ENCODE data around the gene FHL2. TPM values are rescaled to one million over a fixed set of nuclear protein-coding genes. Genes with fewer than 3 reads are reported as not detected.

The FHL2 gene
- polyA plus RNA-seq, 3 donors: 0.03 TPM; not detected in 1

GRCh38 chr2:105393373-105394055 lies 5.3 kb downstream of the FHL2 start:
- no peak for DNase-seq
- H3K9me3 Mint-ChIP-seq: peaks cover 0 to 4% (median under 1%) of the 10 kb centered on the region in 7 donors
- no peak overlapping the region for H3K27ac Mint-ChIP-seq
- no peaks in the 10 kb centered on the region for H4K20me1 ChIP-seq (ENCODE audit: insufficient read depth, low read length)
- peaks cover 4% of the 10 kb centered on the region in 2 donors for H3K4me1 ChIP-seq (ENCODE audit: control insufficient read depth in 1 of 2, insufficient read depth in 2 of 2, low read length in 2 of 2)
- no peak overlapping the region for H3K4me3 ChIP-seq (replicated peaks in 1 of 3; ENCODE audit: low read depth in 2 of 3, low read length in 3 of 3)
- H3K4me3 Mint-ChIP-seq: no peak overlapping the region
- no peaks in the 10 kb centered on the region for H3K9me3 ChIP-seq (replicated peaks in 1 of 2; ENCODE audit: control insufficient read depth in 1 of 2, insufficient read depth in 1 of 2, low read length in 2 of 2)
- peaks cover 4% of the 10 kb centered on the region for H3K4me1 Mint-ChIP-seq
- WGBS (ENCODE audit: insufficient coverage): 94% methylated on average over 7 of the region's 13 CpGs
- H3K36me3 Mint-ChIP-seq: no peaks in the 10 kb centered on the region
- peaks cover 11 to 25% of the 10 kb centered on the region in 2 donors for H3K27me3 ChIP-seq (ENCODE audit: control insufficient read depth in 2 of 2, insufficient read depth in 2 of 2, low read length in 2 of 2)
- H3K4me2 ChIP-seq (replicated peaks; ENCODE audit: extremely low read depth, low read length, poor library complexity, severe bottlenecking): no peak overlapping the region
- H3K79me2 ChIP-seq (ENCODE audit: insufficient read depth, low read length): no peaks in the 10 kb centered on the region
- TF ChIP-seq CTCF (IDR thresholded peaks at IDR 0.05): no peak
- intact Hi-C loops (cut with micrococcal nuclease): no loop called here
- no peak overlapping the region for H3K9ac ChIP-seq (ENCODE audit: insufficient read depth, low read length, poor library complexity, severe bottlenecking)
- H3K36me3 ChIP-seq (replicated peaks in 1 of 2; ENCODE audit: control insufficient read depth in 1 of 2, insufficient read depth in 2 of 2, low read length in 2 of 2): no peaks in the 10 kb centered on the region
- peaks cover 27 to 40% (median 29%) of the 10 kb centered on the region in 3 donors for H3K27me3 Mint-ChIP-seq (ENCODE audit: low read depth in 3 of 3)
- no peak overlapping the region for H2AFZ ChIP-seq (ENCODE audit: insufficient read depth, low read depth, low read length, poor library complexity, severe bottlenecking)
- H3K27ac ChIP-seq (ENCODE audit: low read depth in 1 of 2, low read length in 2 of 2): no peak overlapping the region

- Histone ChIP-seq H3K36me3 (replicated peaks in 1 of 2; ENCODE audit: control insufficient read depth in 1 of 2, insufficient read depth in 2 of 2, low read length in 2 of 2) (no peaks in the 10 kb centered on the region), H3K4me1 (ENCODE audit: control insufficient read depth in 1 of 2, insufficient read depth in 2 of 2, low read length in 2 of 2) (no peaks in the 10 kb centered on the region), H3K4me3 (replicated peaks in 1 of 3; ENCODE audit: low read depth in 2 of 3, low read length in 3 of 3) (no peak overlapping the region), H4K20me1 (ENCODE audit: insufficient read depth, low read length) (no peaks in the 10 kb centered on the region), H3K9ac (ENCODE audit: insufficient read depth, low read length, poor library complexity, severe bottlenecking) (no peak overlapping the region), H3K9me3 (replicated peaks in 1 of 2; ENCODE audit: control insufficient read depth in 1 of 2, insufficient read depth in 1 of 2, low read length in 2 of 2) (no peaks in the 10 kb centered on the region), H3K79me2 (ENCODE audit: insufficient read depth, low read length) (no peaks in the 10 kb centered on the region), H3K27ac (ENCODE audit: low read depth in 1 of 2, low read length in 2 of 2) (no peak overlapping the region), H3K4me2 (replicated peaks; ENCODE audit: extremely low read depth, low read length, poor library complexity, severe bottlenecking) (no peak overlapping the region), H2AFZ (ENCODE audit: insufficient read depth, low read depth, low read length, poor library complexity, severe bottlenecking) (no peak overlapping the region), H3K27me3 (ENCODE audit: control insufficient read depth in 2 of 2, insufficient read depth in 2 of 2, low read length in 2 of 2) (peaks cover 0 to 10% of the 10 kb centered on the region in 2 donors)
- H3K36me3 Mint-ChIP-seq: no peaks in the 10 kb centered on the region
- no peak for TF ChIP-seq CTCF (IDR thresholded peaks at IDR 0.05)
- 81% methylated on average over 3 of the region's 9 CpGs for WGBS (ENCODE audit: insufficient coverage)
- DNase-seq: no peak
- H3K27ac Mint-ChIP-seq: peak overlapping the region in 2 of 7 donors; percentile 30 to 36
- H3K4me1 Mint-ChIP-seq: no peaks in the 10 kb centered on the region
- no peaks in the 10 kb centered on the region for H3K9me3 Mint-ChIP-seq
- H3K27me3 Mint-ChIP-seq (ENCODE audit: low read depth in 3 of 3): peaks cover 15 to 27% (median 17%) of the 10 kb centered on the region in 3 donors
- no peak overlapping the region for H3K4me3 Mint-ChIP-seq
- intact Hi-C loops (cut with micrococcal nuclease): no loop called here
Measured at GRCh38 chr2:105391763-105392662, 6.8 kb downstream of the FHL2 start.
